Measurements from ENCODE around the gene NPIPB8.

- TF ChIP-seq ZNF792 (CRISPR knock-in tag; IDR thresholded peaks at IDR 0.05) (no peak; the same call in 1 of the 2 replicates), ZBTB7A (CRISPR knock-in tag; IDR thresholded peaks at IDR 0.05) (no peak), CTCF (CRISPR knock-in tag; IDR thresholded peaks at IDR 0.05) (peak; percentile 77), MIER2 (CRISPR knock-in tag; IDR thresholded peaks at IDR 0.05) (peak; percentile 1; the same call in 1 of the 2 replicates), LBX2 (CRISPR knock-in tag; IDR thresholded peaks at IDR 0.05; ENCODE audit: borderline replicate concordance) (no peak)
These were observed 40.1 kb upstream of the NPIPB8 start for GRCh38 chr16:28597692-28598261.

Data from HepG2 (cell line).